ENCODE data around the gene AP3D1. TPM values are rescaled to one million over a fixed set of nuclear protein-coding genes. Genes with fewer than 3 reads are reported as not detected.

AP3D1 gene
- total RNA-seq, 1 donor from 2014 or later: 162 TPM

DNA sequence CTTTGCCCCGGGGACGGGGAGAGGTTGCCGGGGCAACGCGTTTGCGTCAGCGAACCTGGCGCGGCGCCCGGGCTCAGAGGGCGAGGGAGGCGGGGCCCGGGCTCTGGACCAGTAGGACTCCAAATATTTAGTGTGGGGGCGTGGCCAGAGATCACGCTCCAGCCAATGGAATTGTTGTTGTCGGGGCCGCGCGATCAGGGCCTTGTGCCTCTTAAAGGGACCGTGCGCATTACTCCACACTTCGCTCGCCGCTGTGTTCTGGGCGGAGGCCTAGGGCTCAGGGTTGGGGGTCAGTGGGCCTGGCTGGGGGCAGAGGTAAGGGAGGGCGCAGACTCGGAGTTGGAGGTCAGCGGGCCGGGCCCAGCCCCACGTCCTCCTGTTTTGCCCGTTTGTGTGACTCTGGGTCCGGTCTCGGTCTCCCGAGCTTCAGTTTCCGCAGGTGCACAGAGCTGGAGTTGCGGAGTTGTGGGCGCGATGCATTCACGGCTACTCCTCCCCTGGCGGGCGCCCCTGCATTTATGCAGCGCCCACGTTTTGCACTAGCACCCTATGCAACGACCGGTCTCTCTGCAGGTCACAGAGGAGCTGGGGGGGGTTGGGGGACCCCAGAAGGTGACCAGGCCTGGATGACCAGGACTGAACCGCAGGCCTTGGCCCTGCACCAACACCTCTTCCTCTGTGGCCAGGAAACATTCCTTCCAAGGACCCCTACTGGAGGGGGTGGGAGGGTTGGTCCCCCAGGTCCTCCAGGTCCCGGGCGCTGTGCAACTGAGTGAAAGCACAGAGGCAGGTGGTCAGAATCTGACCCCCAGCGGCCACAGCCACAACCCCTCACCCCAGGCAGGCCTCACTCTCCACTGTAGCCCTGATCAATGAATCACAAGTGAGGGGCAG, 89.6 kb downstream of the AP3D1 start:
- Histone ChIP-seq H3K4me3 (ENCODE audit: insufficient read depth, low read depth, low read length) (peak overlapping the region; percentile 74), H3K27ac (ENCODE audit: low read depth, low read length) (peak overlapping the region; percentile 92), H3K9ac (ENCODE audit: low read length) (peak overlapping the region; percentile 86), H3K27me3 (ENCODE audit: insufficient read depth, low read length) (no peaks in the 10 kb centered on the region), H3K4me1 (ENCODE audit: insufficient read depth, low read length) (peaks cover 31% of the 10 kb centered on the region), H2AFZ (ENCODE audit: low read depth, low read length) (peak overlapping the region; percentile 94), H3K9me3 (ENCODE audit: insufficient read depth, low read depth, low read length) (no peaks in the 10 kb centered on the region), H4K20me1 (ENCODE audit: insufficient read depth, low read length) (no peaks in the 10 kb centered on the region), H3K36me3 (ENCODE audit: insufficient read depth, low read length) (no peaks in the 10 kb centered on the region), H3K4me2 (ENCODE audit: low read length) (peak overlapping the region; percentile 99), H3K79me2 (ENCODE audit: insufficient read depth, low read length) (no peaks in the 10 kb centered on the region)
- H3K27me3 Mint-ChIP-seq (ENCODE audit: low read depth, unreplicated experiment): no peaks in the 10 kb centered on the region
- peak; percentile 32 for FAIRE-seq
- no peaks in the 10 kb centered on the region for H3K9me3 Mint-ChIP-seq (ENCODE audit: unreplicated experiment)
- DNase-seq (ENCODE audit: low read depth): peak; percentile 91
- peak overlapping the region; percentile 84 for H3K4me3 Mint-ChIP-seq (ENCODE audit: unreplicated experiment)
- no peak for TF ChIP-seq EZH2 (IDR thresholded peaks at IDR 0.05; ENCODE audit: insufficient read depth, low read length)
- peaks cover 15% of the 10 kb centered on the region for H3K4me1 Mint-ChIP-seq (ENCODE audit: low read depth, unreplicated experiment)
- H3K27ac Mint-ChIP-seq (ENCODE audit: unreplicated experiment): peak overlapping the region; percentile 92
- peaks cover 2% of the 10 kb centered on the region for H3K36me3 Mint-ChIP-seq (ENCODE audit: low read depth, unreplicated experiment)

DNA sequence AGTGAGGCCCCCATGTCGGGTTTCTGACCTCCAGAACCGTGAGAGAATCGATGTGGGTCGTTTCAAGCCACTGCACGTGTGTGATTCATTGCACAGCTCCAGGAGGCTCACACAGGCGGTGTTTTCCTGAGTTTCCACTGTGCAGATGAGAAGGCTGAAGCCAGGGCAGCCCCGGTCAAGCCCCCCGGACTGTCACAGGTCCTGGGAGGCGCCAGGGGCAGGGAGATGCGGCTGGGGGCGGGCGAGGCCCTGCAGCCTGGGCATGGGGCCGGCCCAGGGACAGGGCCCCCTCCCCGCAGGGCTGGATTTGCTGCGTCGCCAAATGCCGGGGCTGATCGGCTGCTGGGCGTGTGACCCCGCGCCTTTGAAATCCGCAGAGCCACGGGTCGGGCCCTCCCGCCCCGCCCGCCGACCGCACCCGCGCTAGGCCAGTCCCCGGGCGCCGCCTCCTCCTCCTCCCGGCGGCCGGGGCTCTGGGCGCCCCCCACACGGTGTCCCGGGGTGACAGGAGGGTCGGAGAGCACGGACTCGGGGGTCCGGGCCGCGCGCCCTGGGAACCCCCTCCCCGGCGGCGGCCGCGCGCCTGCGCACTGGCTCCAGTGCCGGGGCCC, 90.4 kb downstream of the AP3D1 start:
- DNase-seq (ENCODE audit: low read depth): peak; percentile 51

More for the DNA sequence above, 90.4 kb downstream of the AP3D1 start:
- Histone ChIP-seq H3K4me3 (ENCODE audit: insufficient read depth, low read depth, low read length) (peak overlapping the region; percentile 53), H3K9me3 (ENCODE audit: insufficient read depth, low read depth, low read length) (no peaks in the 10 kb centered on the region), H3K9ac (ENCODE audit: low read length) (peak overlapping the region; percentile 86), H3K79me2 (ENCODE audit: insufficient read depth, low read length) (no peaks in the 10 kb centered on the region), H3K27me3 (ENCODE audit: insufficient read depth, low read length) (no peaks in the 10 kb centered on the region), H4K20me1 (ENCODE audit: insufficient read depth, low read length) (no peaks in the 10 kb centered on the region), H3K36me3 (ENCODE audit: insufficient read depth, low read length) (no peaks in the 10 kb centered on the region), H2AFZ (ENCODE audit: low read depth, low read length) (peak overlapping the region; percentile 56), H3K4me1 (ENCODE audit: insufficient read depth, low read length) (peaks cover 35% of the 10 kb centered on the region), H3K27ac (ENCODE audit: low read depth, low read length) (peak overlapping the region; percentile 92), H3K4me2 (ENCODE audit: low read length) (peak overlapping the region; percentile 99)
- Mint-ChIP-seq H3K27ac (ENCODE audit: unreplicated experiment) (peak overlapping the region; percentile 97), H3K27me3 (ENCODE audit: low read depth, unreplicated experiment) (no peaks in the 10 kb centered on the region), H3K4me1 (ENCODE audit: low read depth, unreplicated experiment) (peaks cover 15% of the 10 kb centered on the region), H3K4me3 (ENCODE audit: unreplicated experiment) (peak overlapping the region; percentile 79), H3K9me3 (ENCODE audit: unreplicated experiment) (no peaks in the 10 kb centered on the region), H3K36me3 (ENCODE audit: low read depth, unreplicated experiment) (peaks cover 2% of the 10 kb centered on the region)
- no peak for TF ChIP-seq EZH2 (IDR thresholded peaks at IDR 0.05; ENCODE audit: insufficient read depth, low read length)
- TF ChIP-seq, protein P1, sequence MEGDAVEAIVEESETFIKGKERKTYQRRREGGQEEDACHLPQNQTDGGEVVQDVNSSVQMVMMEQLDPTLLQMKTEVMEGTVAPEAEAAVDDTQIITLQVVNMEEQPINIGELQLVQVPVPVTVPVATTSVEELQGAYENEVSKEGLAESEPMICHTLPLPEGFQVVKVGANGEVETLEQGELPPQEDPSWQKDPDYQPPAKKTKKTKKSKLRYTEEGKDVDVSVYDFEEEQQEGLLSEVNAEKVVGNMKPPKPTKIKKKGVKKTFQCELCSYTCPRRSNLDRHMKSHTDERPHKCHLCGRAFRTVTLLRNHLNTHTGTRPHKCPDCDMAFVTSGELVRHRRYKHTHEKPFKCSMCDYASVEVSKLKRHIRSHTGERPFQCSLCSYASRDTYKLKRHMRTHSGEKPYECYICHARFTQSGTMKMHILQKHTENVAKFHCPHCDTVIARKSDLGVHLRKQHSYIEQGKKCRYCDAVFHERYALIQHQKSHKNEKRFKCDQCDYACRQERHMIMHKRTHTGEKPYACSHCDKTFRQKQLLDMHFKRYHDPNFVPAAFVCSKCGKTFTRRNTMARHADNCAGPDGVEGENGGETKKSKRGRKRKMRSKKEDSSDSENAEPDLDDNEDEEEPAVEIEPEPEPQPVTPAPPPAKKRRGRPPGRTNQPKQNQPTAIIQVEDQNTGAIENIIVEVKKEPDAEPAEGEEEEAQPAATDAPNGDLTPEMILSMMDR (IDR thresholded peaks at IDR 0.05; ENCODE audit: insufficient read depth, low read depth, low read length): no peak
- FAIRE-seq: no peak

All from astrocyte (in vitro differentiated cells and primary cell).